Calu3 (cell line): ENCODE measurements around the gene LIN28A. TPM values are rescaled to one million over a fixed set of nuclear protein-coding genes. Genes with fewer than 3 reads are reported as not detected.
A peak's percentile ranks its signal among the peaks of the same experiment; 100 is the strongest.
"Not testable (repeated sequence)": the region's sequence is repeated elsewhere in the genome, so short reads cannot be mapped to it uniquely, and the experiment has no call there.

Experiments
- BruUV-seq: library from RNA; stranded (reverse); fragments of 400-500 nt; replicated peaks from 2 replicates; lab custom pipeline; 2021; lab: Mats Ljungman, UMichigan
- CTCF ChIA-PET: fragments of 300-600 bp; sonication (Branson Sonifier 250); formaldehyde crosslinking; loops from one replicate; lab custom pipeline; 2022; ENCODE audit warnings: antibody characterized with exemption; lab: Charles Lee
- DNase-seq: peaks from one replicate; pipeline ENCODE4 v3.0.0; 2022
- H3K27ac Mint-ChIP-seq: one replicate; pipeline ENCODE4 v1.8.0; 2022; ENCODE audit warnings: mixed read lengths; ENCODE audit not compliant: unreplicated experiment
- H3K27me3 Mint-ChIP-seq: one replicate; pipeline ENCODE4 v1.8.0; 2022; ENCODE audit warnings: mixed read lengths; ENCODE audit not compliant: unreplicated experiment
- H3K36me3 Mint-ChIP-seq: one replicate; pipeline ENCODE4 v1.8.0; 2022; ENCODE audit warnings: mild to moderate bottlenecking, moderate library complexity, mixed read lengths; ENCODE audit not compliant: insufficient read depth, unreplicated experiment
- H3K4me1 Mint-ChIP-seq: one replicate; pipeline ENCODE4 v1.8.0; 2022; ENCODE audit warnings: mild to moderate bottlenecking, low read depth, mixed read lengths; ENCODE audit not compliant: unreplicated experiment
- H3K4me3 Mint-ChIP-seq: one replicate; pipeline ENCODE4 v1.8.0; 2022; ENCODE audit warnings: mild to moderate bottlenecking, low read depth, moderate library complexity, mixed read lengths; ENCODE audit not compliant: unreplicated experiment
- H3K9me3 Mint-ChIP-seq: one replicate; pipeline ENCODE4 v1.8.0; 2022; ENCODE audit warnings: low read depth, mixed read lengths; ENCODE audit not compliant: unreplicated experiment
- CTCF ChIP-seq: fragments of 200-600 bp; IDR thresholded peaks from one replicate; pipeline ENCODE4 v1.8.0; 2022; ENCODE audit warnings: antibody characterized with exemption; ENCODE audit not compliant: unreplicated experiment
- intact Hi-C: fragments of 100-400 bp; cut with micrococcal nuclease; formaldehyde crosslinking; loops from one replicate; pipeline ENCODE4 v1.10.0; 2022; ENCODE audit not compliant: unreplicated experiment
- total RNA-seq: library from RNA; stranded (reverse); gene quantifications from 2 replicates; pipeline ENCODE4 v1.2.3, GENCODE V29; 2022

LIN28A gene
- total RNA-seq, 1 experiment from 2014 or later = not detected

GRCh38 chr1:26378879-26379251 is 31.8 kb upstream of the LIN28A start:
- no peak overlapping the region for H3K27ac Mint-ChIP-seq
- H3K9me3 Mint-ChIP-seq = no peaks in the 10 kb centered on the region
- no peak for TF ChIP-seq CTCF
- CTCF ChIA-PET = no interaction called here
- BruUV-seq = no TSS peak
- H3K4me3 Mint-ChIP-seq = no peak overlapping the region
- H3K27me3 Mint-ChIP-seq = peaks cover 9% of the 10 kb centered on the region
- H3K4me1 Mint-ChIP-seq = peaks cover 11% of the 10 kb centered on the region
- intact Hi-C loops = no loop called here
- DNase-seq = no peak
- H3K36me3 Mint-ChIP-seq = no peaks in the 10 kb centered on the region

GRCh38 chr1:26384076-26384475 is 26.5 kb upstream of the LIN28A start:
- intact Hi-C loops = no loop called here
- no peak for DNase-seq
- H3K4me3 Mint-ChIP-seq = no peak overlapping the region
- no peaks in the 10 kb centered on the region for H3K9me3 Mint-ChIP-seq
- no peaks in the 10 kb centered on the region for H3K36me3 Mint-ChIP-seq
- H3K27ac Mint-ChIP-seq = no peak overlapping the region
- peaks cover 7% of the 10 kb centered on the region for H3K27me3 Mint-ChIP-seq
- H3K4me1 Mint-ChIP-seq = peaks cover 8% of the 10 kb centered on the region
- BruUV-seq = no TSS peak
- TF ChIP-seq CTCF = no peak
- CTCF ChIA-PET = no interaction called here

- H3K27me3 Mint-ChIP-seq, BruUV-seq, H3K36me3 Mint-ChIP-seq, intact Hi-C loops, H3K4me3 Mint-ChIP-seq, H3K4me1 Mint-ChIP-seq, H3K27ac Mint-ChIP-seq, DNase-seq, H3K9me3 Mint-ChIP-seq, CTCF ChIA-PET: not testable (repeated sequence)
Measured at GRCh38 chr1:26385063-26385462, 25.6 kb upstream of the LIN28A start.

- no peak overlapping the region for H3K4me3 Mint-ChIP-seq
- peaks cover 16% of the 10 kb centered on the region for H3K4me1 Mint-ChIP-seq
- no peaks in the 10 kb centered on the region for H3K36me3 Mint-ChIP-seq
- BruUV-seq = no TSS peak
- H3K27me3 Mint-ChIP-seq = peaks cover 23% of the 10 kb centered on the region
- DNase-seq = peak; percentile 62
- H3K27ac Mint-ChIP-seq = no peak overlapping the region
- intact Hi-C loops = no loop called here
- H3K9me3 Mint-ChIP-seq = no peaks in the 10 kb centered on the region
- CTCF ChIA-PET = no interaction called here
- no peak for TF ChIP-seq CTCF
Measured at GRCh38 chr1:26387447-26387846, 23.2 kb upstream of the LIN28A start.

- CTCF ChIA-PET = no interaction called here
- no peak for TF ChIP-seq CTCF
- Mint-ChIP-seq H3K27ac (no peak overlapping the region), H3K36me3 (no peaks in the 10 kb centered on the region), H3K4me1 (peaks cover 16% of the 10 kb centered on the region), H3K27me3 (peaks cover 35% of the 10 kb centered on the region), H3K4me3 (no peak overlapping the region), H3K9me3 (no peaks in the 10 kb centered on the region)
- intact Hi-C loops = no loop called here
- no TSS peak for BruUV-seq
- no peak for DNase-seq
Measured at GRCh38 chr1:26388791-26389445, 21.7 kb upstream of the LIN28A start.
